DMS 273 (cell line): ENCODE measurements around the gene USP6NL.
"Not testable (repeated sequence)": the region's sequence is repeated elsewhere in the genome, so short reads cannot be mapped to it uniquely, and the experiment has no call there.

ENCODE experiments used
- DNase-seq: peaks from one replicate; lab custom pipeline; 2025; ENCODE audit not compliant: unreplicated experiment; lab: John Stamatoyannopoulos, UW

Gene USP6NL

GRCh38 chr10:11448545-11449244 is 162.8 kb downstream of the USP6NL start:
- DNase-seq, result no peak

GRCh38 chr10:11448190-11448544 is 163.3 kb downstream of the USP6NL start:
- no peak for DNase-seq

- DNase-seq, result peak; percentile 51
These were observed 163.9 kb downstream of the USP6NL start for GRCh38 chr10:11447586-11447985.

GRCh38 chr10:11446864-11447263 is 164.6 kb downstream of the USP6NL start:
- DNase-seq, result no peak

- DNase-seq, result no peak
These were observed 165.3 kb downstream of the USP6NL start for GRCh38 chr10:11446133-11446532.

- no peak for DNase-seq
These were observed 166.8 kb downstream of the USP6NL start for GRCh38 chr10:11444531-11445228.

GRCh38 chr10:11444155-11444530 is 167.3 kb downstream of the USP6NL start:
- no peak for DNase-seq

- DNase-seq, result no peak
These were observed 167.8 kb downstream of the USP6NL start for GRCh38 chr10:11443468-11444154.

- DNase-seq, result no peak
These were observed 169.3 kb downstream of the USP6NL start for GRCh38 chr10:11442001-11442773.

- no peak for DNase-seq
These were observed 170.3 kb downstream of the USP6NL start for GRCh38 chr10:11441151-11441535.

GRCh38 chr10:11440250-11441150 is 170.9 kb downstream of the USP6NL start:
- DNase-seq, result no peak

- DNase-seq, result no peak
These were observed 171.9 kb downstream of the USP6NL start for GRCh38 chr10:11439523-11440053.

GRCh38 chr10:11437391-11438142 is 173.9 kb downstream of the USP6NL start:
- no peak for DNase-seq

- DNase-seq, result not testable (repeated sequence)
These were observed 175.0 kb downstream of the USP6NL start for GRCh38 chr10:11436445-11436844.

- no peak for DNase-seq
These were observed 175.9 kb downstream of the USP6NL start for GRCh38 chr10:11435581-11435981.

- peak; percentile 13 for DNase-seq
These were observed 177.1 kb downstream of the USP6NL start for GRCh38 chr10:11434324-11434723.

- DNase-seq, result no peak
These were observed 177.8 kb downstream of the USP6NL start for GRCh38 chr10:11433657-11434056.

GRCh38 chr10:11431216-11431555 is 180.3 kb downstream of the USP6NL start:
- no peak for DNase-seq

GRCh38 chr10:11430421-11431215 is 180.8 kb downstream of the USP6NL start:
- DNase-seq, result no peak
